ENCODE results near the gene RMND5A.

GRCh38 chr2:86675104-86675503, 45.0 kb upstream of the RMND5A start:
- TF ChIP-seq CTCF (IDR thresholded peaks at IDR 0.05) (no peak), POLR2A (IDR thresholded peaks at IDR 0.05) (no peak)

All from body of pancreas (tissue), 4 donors.